Measurements from ENCODE around the gene BARX2. TPM values are rescaled to one million over a fixed set of nuclear protein-coding genes. Genes with fewer than 3 reads are reported as not detected.

BARX2 gene
- total RNA-seq, 1 donor from 2014 or later = 6.0 TPM

Other genes starting within 250 kb of the BARX2 start
- 6.0 TPM for gene ARHGAP32, start 183.5 kb upstream of the BARX2 start, total RNA-seq (ENCODE audit: insufficient read depth, low replicate concordance)

All from umbilical cord (tissue), 1 donor.